GM23338 (cell line): ENCODE measurements around the gene ANGPTL2. TPM values are rescaled to one million over a fixed set of nuclear protein-coding genes. Genes with fewer than 3 reads are reported as not detected.

Experiments used
- ATAC-seq: fragments of 200-7000 bp; cut with Tn5 transposase; 3 replicates; pipeline ENCODE4 v1.9.1; 2020
- DNase-seq: peaks from one replicate; pipeline ENCODE4 v3.0.0-alpha.2; 2015; ENCODE audit warnings: low spot score
- H2AFZ ChIP-seq: fragments of 200-600 bp; sonication (generic); 2 replicates; pipeline ENCODE4 v1.8.0; 2016; ENCODE audit warnings: antibody characterized with exemption, mild to moderate bottlenecking, moderate library complexity
- H3F3A ChIP-seq: fragments of 200-600 bp; sonication (generic); replicated peaks from 2 replicates; pipeline ENCODE4 v1.8.0; 2017; ENCODE audit warnings: antibody characterized with exemption, mixed run types, low read depth
- H3K27ac ChIP-seq: fragments of 200-600 bp; sonication (generic); 2 replicates; pipeline ENCODE4 v1.6.1; 2016; ENCODE audit warnings: low read depth
- H3K27me3 ChIP-seq: fragments of 200-600 bp; sonication (generic); 2 replicates; pipeline ENCODE4 v1.8.0; 2016; ENCODE audit warnings: mild to moderate bottlenecking, mixed run types, moderate library complexity; ENCODE audit not compliant: insufficient read depth
- H3K36me3 ChIP-seq: fragments of 200-600 bp; sonication (generic); 2 replicates; pipeline ENCODE4 v1.8.0; 2016; ENCODE audit warnings: mild to moderate bottlenecking; ENCODE audit not compliant: insufficient read depth
- H3K4me1 ChIP-seq: fragments of 200-600 bp; sonication (generic); 2 replicates; pipeline ENCODE4 v1.8.0; 2016; ENCODE audit warnings: mild to moderate bottlenecking, moderate library complexity; ENCODE audit not compliant: insufficient read depth
- H3K4me2 ChIP-seq: fragments of 200-600 bp; sonication (generic); 2 replicates; pipeline ENCODE4 v1.7.1; 2017; ENCODE audit warnings: mixed run types
- H3K4me3 ChIP-seq: fragments of 200-600 bp; sonication (generic); 2 replicates; pipeline ENCODE4 v1.6.1; 2016; ENCODE audit warnings: mixed run types
- H3K79me2 ChIP-seq: fragments of 200-600 bp; sonication (generic); replicated peaks from 2 replicates; pipeline ENCODE4 v1.8.0; 2017; ENCODE audit warnings: mild to moderate bottlenecking; ENCODE audit not compliant: insufficient read depth
- H3K9me2 ChIP-seq: fragments of 200-600 bp; sonication (generic); 2 replicates; pipeline ENCODE4 v1.8.0; 2017; ENCODE audit not compliant: insufficient read depth
- H4K20me1 ChIP-seq: fragments of 200-600 bp; sonication (generic); replicated peaks from 2 replicates; pipeline ENCODE4 v1.8.0; 2017; ENCODE audit warnings: mild to moderate bottlenecking; ENCODE audit not compliant: insufficient read depth
- H3K27ac Mint-ChIP-seq: 2 replicates; pipeline ENCODE4 v1.8.0; 2020; ENCODE audit warnings: inconsistent platforms, mild to moderate bottlenecking, moderate library complexity, mixed read lengths
- H3K27me3 Mint-ChIP-seq: 3 replicates; pipeline ENCODE4 v1.8.0; 2022; ENCODE audit warnings: low read depth, mild to moderate bottlenecking, moderate library complexity, mixed read lengths, inconsistent platforms; ENCODE audit not compliant: insufficient read depth, poor library complexity
- H3K36me3 Mint-ChIP-seq: 3 replicates; pipeline ENCODE4 v1.8.0; 2021; ENCODE audit warnings: low read depth, mild to moderate bottlenecking, inconsistent platforms, moderate library complexity, mixed read lengths
- H3K4me1 Mint-ChIP-seq: 3 replicates; pipeline ENCODE4 v1.8.0; 2020; ENCODE audit warnings: mild to moderate bottlenecking, inconsistent platforms, mixed read lengths
- H3K4me3 Mint-ChIP-seq: 3 replicates; pipeline ENCODE4 v1.8.0; 2021; ENCODE audit warnings: moderate library complexity, mild to moderate bottlenecking, inconsistent platforms, mixed read lengths
- H3K9me3 Mint-ChIP-seq: 3 replicates; pipeline ENCODE4 v1.8.0; 2020; ENCODE audit warnings: moderate library complexity, mild to moderate bottlenecking, inconsistent platforms, mixed read lengths
- CTCF ChIP-seq, 2 experiments: fragments of 200-600 bp in 1 of 2; sonication (generic) in 1 of 2; conservative IDR thresholded peaks; 2 replicates each; pipeline versions ENCODE4 v1.5.1 to v1.6.1; 2016 to 2017; ENCODE audit warnings: antibody characterized with exemption in 2 of 2, low read depth in 2 of 2, mild to moderate bottlenecking in 2 of 2, moderate library complexity in 1 of 2
- ETS1 ChIP-seq: IDR thresholded peaks from 2 replicates; pipeline ENCODE4 v1.6.1; 2016; ENCODE audit warnings: antibody characterized with exemption
- EZH2 ChIP-seq: fragments of 200-600 bp; sonication (generic); IDR thresholded peaks from one replicate; pipeline ENCODE4 v1.8.0; 2017; ENCODE audit warnings: antibody characterized with exemption, mild to moderate bottlenecking, low read depth; ENCODE audit not compliant: unreplicated experiment
- NANOG ChIP-seq: IDR thresholded peaks from 2 replicates; pipeline ENCODE4 v1.6.1; 2016; ENCODE audit warnings: antibody characterized with exemption, borderline replicate concordance
- POLR2AphosphoS5 ChIP-seq: IDR thresholded peaks from 2 replicates; pipeline ENCODE4 v1.6.1; 2016; ENCODE audit warnings: antibody characterized with exemption, low read depth
- STAT1 ChIP-seq: IDR thresholded peaks from one replicate; pipeline ENCODE4 v1.6.1; 2016; ENCODE audit warnings: antibody characterized with exemption; ENCODE audit not compliant: unreplicated experiment
- ZNF462 ChIP-seq: fragments of 250-450 bp; sonication (Bioruptor Pico); IDR thresholded peaks from 2 replicates; pipeline ENCODE4 v1.5.0; 2020; ENCODE audit warnings: mild to moderate bottlenecking, moderate library complexity
- polyA plus RNA-seq: library from polyadenylated mRNA; unstranded; fragments of >200 nt; fragmentation: Nextera tagmentation; extraction: Ambion mirVana; gene quantifications from 2 replicates; pipeline ENCODE4 v1.2.1, GENCODE V29; 2016
- total RNA-seq: library from RNA; depleted of rRNA; stranded (reverse); fragments of >200 nt; shearing (Covaris generic); gene quantifications from 2 replicates; pipeline ENCODE4 v1.2.3, GENCODE V29; 2014

The ANGPTL2 gene
- total and polyA plus RNA-seq, 2 experiments from 2014 or later: 2.9 to 5.2 TPM

- TF ChIP-seq ZNF462 (CRISPR knock-in tag) (no peak), STAT1 (no peak), POLR2AphosphoS5 (no peak), ETS1 (no peak), NANOG (no peak)
These were observed 32.0 kb downstream of the ANGPTL2 start (continued) for GRCh38 chr9:127090341-127090985.

GRCh38 chr9:127089631-127090081 is 32.8 kb downstream of the ANGPTL2 start:
- H3K36me3 Mint-ChIP-seq: no peaks in the 10 kb centered on the region
- peaks cover 2% of the 10 kb centered on the region; the same call in 2 of the 3 replicates for H3K4me1 Mint-ChIP-seq
- Histone ChIP-seq H3K79me2 (no peaks in the 10 kb centered on the region), H2AFZ (no peak overlapping the region), H3K36me3 (no peaks in the 10 kb centered on the region), H3K9me2 (no peaks in the 10 kb centered on the region), H3K4me3 (no peak overlapping the region), H3K4me2 (no peak overlapping the region), H3F3A (no peaks in the 10 kb centered on the region), H3K27me3 (no peaks in the 10 kb centered on the region), H3K4me1 (no peaks in the 10 kb centered on the region), H3K27ac (no peak overlapping the region), H4K20me1 (peaks cover 7% of the 10 kb centered on the region; the same call in 1 of the 2 replicates)
- H3K27me3 Mint-ChIP-seq: peaks cover 19% of the 10 kb centered on the region
- H3K4me3 Mint-ChIP-seq: no peak overlapping the region
- DNase-seq (no peak), ATAC-seq (no peak)
- no peaks in the 10 kb centered on the region; the same call in 2 of the 3 replicates for H3K9me3 Mint-ChIP-seq
- H3K27ac Mint-ChIP-seq: no peak overlapping the region
- no peak for TF ChIP-seq EZH2
- TF ChIP-seq CTCF (conservative IDR thresholded peaks at IDR 0.05; ENCODE audit: low read depth in 2 of 2): no peak
